Stimulated activated naive CD4-positive, alpha-beta T cell treated with Interleukin-2 at 50 U/mL for 16 hours (primary cell): ENCODE measurements around the gene IL12RB2.
A peak's percentile ranks its signal among the peaks of the same experiment; 100 is the strongest.

ENCODE experiments used
- DNase-seq: peaks from one replicate; lab custom pipeline; 2025; lab: John Stamatoyannopoulos, UW

The IL12RB2 gene

GRCh38 chr1:67347688-67348472 lies 40.2 kb downstream of the IL12RB2 start:
- no peak for DNase-seq

DNA sequence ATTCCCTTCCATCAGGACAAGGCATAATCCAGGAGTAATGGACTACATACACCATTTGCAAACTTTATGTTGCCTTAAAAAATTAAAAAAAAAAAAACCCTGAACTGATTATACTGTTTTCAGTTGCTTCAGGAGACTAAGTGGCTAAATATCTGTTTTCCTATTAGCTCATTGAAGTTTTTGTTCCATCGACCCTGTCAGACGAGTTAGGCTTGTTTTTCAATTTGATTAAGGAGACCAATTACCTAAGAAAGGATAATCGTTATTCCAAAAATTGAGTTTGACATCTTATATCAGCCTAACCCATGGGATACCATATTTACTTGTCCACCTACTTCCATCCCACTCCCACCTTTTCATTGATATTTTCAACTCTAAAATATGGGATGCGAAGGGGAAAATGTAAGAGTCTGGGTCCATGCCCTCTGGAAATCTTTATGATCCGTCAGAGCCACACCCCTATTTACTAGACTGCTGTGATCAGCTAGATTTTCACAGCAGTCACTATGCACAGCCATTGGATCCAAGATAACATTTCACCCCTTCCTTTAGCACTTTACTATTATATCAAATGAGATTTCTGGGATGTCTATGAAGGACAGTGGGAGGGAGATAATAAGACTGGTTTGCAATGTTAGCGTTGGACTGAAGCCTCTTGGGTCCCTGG lies 41.0 kb downstream of the IL12RB2 start:
- DNase-seq, result no peak

DNA sequence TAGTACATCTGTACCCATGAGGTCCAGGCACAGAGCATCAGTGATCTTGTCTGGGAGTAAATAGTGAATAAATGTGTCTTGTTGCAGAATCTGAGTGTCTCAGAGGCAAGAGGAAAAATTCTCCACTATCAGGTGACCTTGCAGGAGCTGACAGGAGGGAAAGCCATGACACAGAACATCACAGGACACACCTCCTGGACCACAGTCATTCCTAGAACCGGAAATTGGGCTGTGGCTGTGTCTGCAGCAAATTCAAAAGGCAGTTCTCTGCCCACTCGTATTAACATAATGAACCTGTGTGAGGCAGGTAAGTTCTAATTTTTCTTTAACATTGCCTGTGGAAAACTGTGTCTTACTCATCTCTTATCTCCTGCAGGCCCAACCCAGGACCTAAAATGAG lies 43.1 kb downstream of the IL12RB2 start:
- DNase-seq, result peak; percentile 33

DNA sequence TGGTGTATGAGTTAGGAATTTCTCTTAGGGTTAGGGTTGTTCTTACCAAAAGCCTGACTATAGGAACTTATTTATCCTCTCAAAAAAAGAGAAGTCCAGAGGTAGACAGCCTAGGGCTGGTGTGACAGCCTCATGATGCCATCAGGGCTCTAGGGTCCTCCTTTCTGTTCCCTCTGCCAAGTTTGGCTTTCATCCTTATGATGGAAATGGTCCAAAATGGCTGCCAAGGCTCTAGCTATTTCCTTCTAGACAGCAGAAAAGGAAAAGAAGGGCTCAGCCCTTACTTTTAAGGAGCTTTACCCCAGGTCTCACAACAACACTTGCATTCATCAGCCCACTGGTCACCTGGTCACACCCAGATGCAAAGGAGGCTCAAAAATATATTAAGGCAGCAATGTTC lies 44.5 kb downstream of the IL12RB2 start:
- DNase-seq, result no peak

DNA sequence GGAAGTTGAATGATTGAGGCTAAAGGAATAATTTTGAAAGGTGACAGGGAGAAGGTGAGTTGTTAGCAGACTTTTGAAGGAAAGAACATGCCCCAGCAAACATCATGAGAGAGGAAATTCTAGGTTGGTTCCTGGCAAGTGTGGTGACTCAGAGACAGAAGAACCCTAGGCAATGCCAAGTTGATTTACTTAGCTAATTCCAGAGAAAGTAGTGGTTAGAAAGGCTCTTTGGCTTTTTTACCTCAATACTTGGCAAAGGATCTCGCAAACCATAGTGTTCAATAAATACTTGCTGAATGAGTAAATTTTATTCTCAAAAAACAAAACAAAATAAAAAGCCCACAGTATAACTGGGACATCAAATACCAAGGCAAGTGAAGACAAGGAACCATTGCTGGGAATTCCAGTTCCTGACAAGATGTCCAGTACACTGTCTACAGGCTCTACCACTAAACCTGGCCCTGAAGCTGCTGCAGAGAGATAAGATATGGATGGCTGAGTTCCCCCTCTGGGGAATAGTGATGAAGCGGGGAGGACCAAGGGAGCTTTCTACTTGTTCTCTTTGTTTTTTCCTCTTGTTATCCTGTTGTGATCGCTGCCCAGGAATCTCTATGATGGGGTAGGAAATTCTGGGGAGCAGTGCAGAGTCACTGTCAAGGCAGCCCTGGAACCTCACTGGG lies 48.2 kb downstream of the IL12RB2 start:
- DNase-seq, result no peak

DNA sequence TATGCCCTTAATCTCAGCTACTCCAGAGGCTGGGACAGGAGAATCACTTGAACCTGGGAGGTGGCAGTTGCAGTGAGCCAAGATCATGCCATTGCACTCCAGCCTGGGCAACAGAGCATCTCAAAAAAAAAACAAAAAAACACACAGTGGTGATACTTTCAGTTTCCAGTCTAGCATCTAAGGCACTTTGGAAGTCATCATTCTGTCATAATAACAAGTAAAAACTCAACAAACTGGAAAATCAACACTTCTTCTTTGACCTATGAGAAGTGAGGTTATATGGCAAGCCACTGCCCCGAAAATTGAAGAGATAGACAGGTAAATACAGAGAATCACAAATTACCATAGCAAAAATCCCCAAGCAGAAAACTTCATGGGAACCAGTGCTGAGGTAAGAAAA lies 51.9 kb downstream of the IL12RB2 start:
- DNase-seq, result no peak

DNA sequence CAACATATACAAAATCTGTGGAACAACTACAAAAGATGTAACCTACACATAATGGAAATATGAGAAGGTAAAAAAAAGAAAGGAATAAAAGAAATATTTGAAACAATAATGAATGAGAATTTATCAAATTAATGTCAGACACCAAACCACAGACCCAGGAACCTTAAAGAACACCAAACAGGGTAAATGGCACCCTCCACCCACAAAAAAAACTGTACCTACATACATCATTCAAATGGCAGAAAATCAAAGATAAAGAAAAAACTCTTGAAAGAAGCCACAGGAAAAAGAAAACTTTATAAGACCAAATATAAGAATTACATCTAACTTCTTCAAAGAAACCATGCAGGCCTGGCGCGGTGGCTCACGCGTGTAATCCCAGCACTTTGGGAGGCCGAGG lies 54.0 kb downstream of the IL12RB2 start:
- DNase-seq, result no peak

DNA sequence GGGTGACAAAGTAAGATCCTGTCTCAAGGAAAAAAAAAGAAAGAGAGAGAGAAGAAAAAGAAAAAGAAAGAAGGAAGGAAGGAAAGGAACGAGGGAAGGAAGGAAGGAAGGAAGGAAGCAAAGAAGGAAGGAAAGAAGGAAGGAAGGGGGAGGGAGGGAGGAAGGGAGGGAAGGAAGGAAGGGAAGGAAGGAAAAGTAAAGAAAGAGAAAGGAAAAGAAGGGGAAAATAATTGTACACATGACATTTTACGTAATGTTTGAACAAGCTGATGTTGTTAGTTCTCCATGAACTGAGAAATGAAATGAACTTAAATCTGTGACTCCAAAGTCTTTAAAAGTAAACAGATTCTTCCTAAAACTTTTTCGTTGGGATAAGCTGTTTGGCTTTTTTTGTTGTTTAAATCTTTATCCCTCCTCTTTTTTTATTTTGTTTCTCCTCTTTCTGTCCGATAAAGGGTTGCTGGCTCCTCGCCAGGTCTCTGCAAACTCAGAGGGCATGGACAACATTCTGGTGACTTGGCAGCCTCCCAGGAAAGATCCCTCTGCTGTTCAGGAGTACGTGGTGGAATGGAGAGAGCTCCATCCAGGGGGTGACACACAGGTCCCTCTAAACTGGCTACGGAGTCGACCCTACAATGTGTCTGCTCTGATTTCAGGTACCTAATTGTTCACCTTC lies 59.8 kb downstream of the IL12RB2 start:
- DNase-seq, result no peak

GRCh38 chr1:67368046-67368514 lies 60.4 kb downstream of the IL12RB2 start:
- DNase-seq, result no peak

DNA sequence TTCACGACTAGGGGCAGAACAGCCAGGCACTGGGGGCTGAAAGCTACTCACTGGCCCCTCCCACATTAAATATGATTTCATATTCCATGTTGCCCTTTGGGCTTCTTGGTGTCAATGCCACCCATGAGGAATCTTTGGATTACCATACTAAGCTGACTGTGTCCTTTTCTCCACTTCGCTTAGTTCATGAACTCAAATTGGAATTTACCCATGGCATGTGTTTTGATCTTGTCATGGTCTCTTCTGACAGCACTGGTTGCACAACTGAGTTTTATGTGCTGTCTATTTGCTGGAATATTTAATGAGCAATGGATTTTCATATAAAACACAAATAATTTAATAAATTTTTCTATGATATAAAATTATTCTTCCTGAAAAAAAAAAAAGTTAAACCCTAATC lies 63.4 kb downstream of the IL12RB2 start:
- no peak for DNase-seq

- no peak for DNase-seq
These were observed 64.0 kb downstream of the IL12RB2 start for GRCh38 chr1:67371681-67372080.

DNA sequence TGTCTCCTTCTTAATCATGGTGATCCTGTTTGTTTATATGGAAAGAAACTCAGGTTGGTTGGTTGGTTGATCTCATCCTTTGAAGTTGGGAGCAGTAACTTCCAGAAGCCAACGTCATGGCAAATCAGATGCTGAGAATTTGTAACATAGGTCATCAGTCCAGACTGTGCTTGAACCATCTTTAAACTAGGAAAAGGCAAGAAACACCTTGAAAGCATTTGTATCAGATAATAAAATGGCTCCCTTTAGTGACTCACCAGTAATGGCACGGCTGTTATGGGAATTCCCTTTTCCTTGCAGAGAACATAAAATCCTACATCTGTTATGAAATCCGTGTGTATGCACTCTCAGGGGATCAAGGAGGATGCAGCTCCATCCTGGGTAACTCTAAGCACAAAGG lies 64.5 kb downstream of the IL12RB2 start:
- no peak for DNase-seq

DNA sequence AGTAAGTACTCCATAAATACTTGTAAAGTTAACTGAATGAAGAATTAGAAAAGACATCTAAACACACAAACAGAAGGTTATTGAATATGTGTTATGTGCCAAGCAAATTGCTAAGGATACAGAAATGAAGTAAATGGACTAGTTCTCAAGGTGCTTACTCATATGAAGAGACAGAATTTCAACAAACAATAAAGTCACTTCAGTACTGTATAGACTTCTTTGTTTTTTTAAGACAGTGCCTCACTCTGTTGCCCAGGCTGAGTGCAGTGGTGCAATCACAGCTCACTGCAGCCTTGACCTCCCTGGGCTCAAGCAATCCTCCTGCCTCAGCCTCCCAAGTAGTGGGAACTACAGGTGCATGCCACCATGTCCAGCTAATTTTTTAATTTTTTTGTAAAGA lies 65.2 kb downstream of the IL12RB2 start:
- no peak for DNase-seq

DNA sequence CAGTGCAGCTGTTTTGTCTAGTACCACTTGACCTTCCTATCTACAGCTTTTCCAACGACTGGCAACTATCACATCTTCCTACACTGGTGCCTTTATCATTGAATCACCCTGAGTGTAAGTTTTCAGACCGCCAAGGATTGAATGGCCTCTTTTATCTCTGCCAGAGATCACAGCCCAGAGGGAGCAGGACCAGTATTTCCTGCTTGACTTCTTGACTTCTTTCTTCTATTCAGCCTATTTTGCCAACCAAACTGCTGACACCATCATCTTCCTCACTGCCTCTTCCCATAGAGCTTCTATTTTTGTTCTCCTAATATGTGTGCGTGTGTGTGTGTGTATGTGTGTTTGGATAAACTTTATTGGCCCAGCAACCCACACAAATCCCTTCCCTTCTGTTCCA lies 68.7 kb downstream of the IL12RB2 start:
- no peak for DNase-seq

DNA sequence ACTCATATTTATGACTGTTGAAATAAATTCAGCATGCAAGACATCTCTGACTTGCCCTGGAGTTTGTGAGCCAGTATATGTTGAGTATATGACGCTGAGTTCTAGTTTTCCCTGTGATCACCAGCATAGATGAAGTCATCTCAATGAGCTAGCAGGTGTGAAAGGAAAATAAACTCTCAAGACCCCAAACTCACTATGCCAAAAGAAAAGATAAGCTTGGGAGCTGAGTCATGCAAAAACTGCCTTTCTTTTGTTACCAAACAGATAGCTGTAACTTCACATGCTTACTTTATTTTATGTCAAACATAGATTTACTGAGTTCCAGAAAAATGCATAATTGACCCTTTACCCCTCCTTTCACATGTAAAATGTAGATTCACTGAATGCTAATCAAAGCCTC lies 69.6 kb downstream of the IL12RB2 start:
- no peak for DNase-seq

GRCh38 chr1:67381154-67381553 lies 73.5 kb downstream of the IL12RB2 start:
- no peak for DNase-seq

- DNase-seq, result no peak
These were observed 74.6 kb downstream of the IL12RB2 start for GRCh38 chr1:67382292-67382691.

- no peak for DNase-seq
These were observed 76.4 kb downstream of the IL12RB2 start for GRCh38 chr1:67383999-67384638.

- no peak for DNase-seq
These were observed 82.6 kb downstream of the IL12RB2 start for GRCh38 chr1:67390041-67390887.

- DNase-seq, result no peak
These were observed 85.6 kb downstream of the IL12RB2 start for GRCh38 chr1:67393240-67393639.

DNA sequence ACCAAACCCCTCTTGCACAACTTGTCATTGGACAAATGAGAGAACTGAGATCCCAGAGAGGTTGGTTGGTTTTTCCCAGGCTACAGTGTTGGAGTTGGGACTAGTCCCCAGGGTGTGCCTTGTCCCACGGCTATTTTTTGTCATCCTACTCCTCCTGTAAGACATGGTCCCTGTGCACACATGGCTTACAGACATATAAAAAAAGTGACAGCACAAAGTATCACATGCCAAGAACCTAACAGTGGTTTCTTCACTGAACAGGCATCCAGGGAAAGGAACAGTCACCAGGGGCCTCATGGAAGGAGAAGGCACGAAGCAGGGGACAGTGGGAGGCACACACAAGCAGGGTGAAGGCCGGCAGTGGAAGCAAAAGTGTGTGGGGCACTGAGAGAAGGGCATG lies 86.1 kb downstream of the IL12RB2 start:
- DNase-seq, result no peak
